ENCODE results near the gene GNG3.
"Not testable (repeated sequence)": the region's sequence is repeated elsewhere in the genome, so short reads cannot be mapped to it uniquely, and the experiment has no call there.

Gene GNG3

DNA sequence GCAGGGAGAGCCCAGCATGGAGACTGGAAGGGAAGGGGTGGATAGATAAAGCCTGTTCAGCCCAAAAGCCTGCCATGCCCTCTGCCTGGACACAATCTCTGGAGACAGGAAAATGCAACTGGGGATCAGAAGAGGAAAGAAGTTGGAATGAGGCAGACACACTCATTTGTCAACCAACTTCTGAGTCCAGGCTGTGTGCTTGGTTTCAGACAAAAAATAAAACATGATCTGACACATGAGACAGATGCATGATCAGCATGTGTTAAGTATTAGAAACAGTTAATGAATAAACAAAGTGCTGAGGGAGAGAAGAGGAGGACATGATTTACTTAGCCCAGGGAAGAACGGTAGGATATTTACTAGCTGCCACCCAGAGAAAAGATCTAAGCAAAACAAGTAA lies 19.0 kb upstream of the GNG3 start:
- FAIRE-seq = no peak

DNA sequence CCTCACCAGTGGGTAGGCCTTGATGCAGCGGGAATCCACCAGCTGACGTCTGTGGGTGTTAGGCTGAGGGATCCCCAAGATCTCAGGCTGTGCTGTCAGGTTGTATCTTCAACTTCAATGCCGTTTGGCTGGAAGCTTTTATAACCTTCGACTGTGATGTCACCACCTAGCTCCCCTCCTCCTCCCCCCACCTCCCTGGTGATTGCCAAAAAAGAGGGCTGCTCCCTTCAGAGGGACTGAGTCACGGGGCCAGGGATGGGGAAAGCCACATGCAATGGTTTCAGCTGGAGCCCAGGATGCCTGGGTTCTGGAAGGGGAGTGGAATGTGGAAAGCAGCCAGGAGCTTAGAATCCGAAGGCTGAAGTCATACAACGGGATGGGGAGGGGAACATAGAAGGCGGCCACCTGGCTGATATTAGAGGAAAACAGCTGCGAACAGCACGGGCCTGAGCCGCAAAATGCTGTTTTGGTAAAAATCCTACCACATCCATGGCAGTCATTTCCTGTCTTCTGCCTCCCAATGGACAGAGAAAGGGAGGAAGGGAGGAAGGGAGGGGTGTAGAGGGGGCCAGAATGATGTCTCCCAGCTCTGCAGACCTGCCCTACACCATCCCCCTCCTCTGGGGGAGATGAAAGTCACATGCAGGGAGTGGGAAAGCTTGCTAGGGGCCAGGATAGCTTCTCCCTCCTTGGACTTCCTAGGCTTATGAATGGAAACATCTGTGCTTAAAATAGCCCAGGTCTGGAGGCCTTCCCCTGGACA lies 17.9 kb upstream of the GNG3 start, which contains the start of gene LRRN4CL:
LRRN4CL (minus strand) TSS at position 110 of the 763 bp plus-strand sequence. CDS start 1,022 bp downstream, outside the sequence.
- FAIRE-seq = no peak

DNA sequence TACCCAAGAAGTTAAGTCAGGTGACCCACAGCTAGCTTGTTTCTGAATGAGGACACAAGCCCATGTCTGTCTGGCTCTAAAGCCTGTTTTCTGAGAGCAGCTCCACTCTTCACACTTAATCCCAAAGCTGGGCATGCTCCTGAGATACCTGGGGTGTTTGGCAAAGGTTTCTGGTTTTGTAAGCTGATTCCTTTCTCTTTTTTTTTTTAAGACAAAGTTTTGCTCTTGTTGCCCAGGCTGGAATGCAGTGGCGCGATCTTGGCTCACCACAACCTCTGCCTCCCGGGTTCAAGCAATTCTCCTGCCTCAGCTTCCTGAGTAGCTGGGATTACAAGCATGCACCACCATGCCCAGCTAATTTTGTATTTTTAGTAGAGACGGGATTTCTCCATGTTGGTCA lies 13.9 kb upstream of the GNG3 start:
- not testable (repeated sequence) for FAIRE-seq

DNA sequence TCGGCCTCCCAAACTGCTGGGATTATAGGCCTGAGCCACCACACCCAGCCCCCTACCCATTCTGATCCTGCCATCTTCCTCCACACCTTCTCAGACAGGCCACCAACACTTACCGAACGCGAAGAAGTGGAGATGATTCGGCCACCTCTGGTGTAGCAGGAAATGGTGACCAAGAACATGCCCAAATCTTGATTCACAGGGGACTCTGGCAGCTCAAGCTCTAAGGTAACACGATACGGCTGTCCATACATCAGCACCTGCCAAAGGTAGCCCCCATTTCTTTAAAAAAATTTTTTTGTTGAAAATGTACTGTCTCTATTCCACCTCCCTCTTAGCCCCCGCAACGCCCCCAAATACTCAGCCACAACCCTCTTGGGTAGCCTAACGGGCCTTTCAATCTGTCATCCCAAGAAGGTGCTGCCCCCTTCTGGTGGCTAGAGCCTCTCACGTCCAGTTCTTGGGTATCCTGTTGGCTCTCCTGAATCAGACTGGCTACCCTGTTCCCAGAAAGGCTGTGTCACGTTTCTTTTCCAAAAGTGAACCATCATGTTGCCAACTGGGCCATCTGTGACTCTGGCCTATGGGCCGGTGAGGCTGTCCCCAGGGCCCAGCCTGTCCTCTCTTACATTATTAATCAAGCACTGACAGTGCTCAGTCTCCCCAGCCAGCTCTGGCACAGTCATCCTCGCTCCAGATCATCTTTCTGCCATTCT lies 12.9 kb upstream of the GNG3 start:
- no peak for FAIRE-seq

DNA sequence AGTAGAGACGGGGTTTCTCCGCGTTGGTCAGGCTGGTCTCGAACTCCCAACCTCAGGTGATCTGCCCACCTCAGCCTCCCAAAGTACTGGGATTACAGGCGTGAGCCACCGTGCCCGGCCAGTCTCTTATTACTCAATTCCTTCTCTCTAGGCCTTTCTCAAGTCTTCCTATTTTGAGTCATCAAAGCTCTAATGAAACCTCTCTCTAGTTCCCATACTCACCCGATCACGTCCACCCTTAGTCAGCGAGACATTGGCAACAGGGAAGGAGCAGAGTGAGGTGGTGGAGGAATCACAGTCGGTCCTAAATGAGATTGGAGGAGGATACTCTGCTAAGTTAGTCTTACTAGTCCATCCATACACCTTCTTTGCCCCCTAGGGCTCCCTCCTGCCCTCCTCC lies 5.2 kb upstream of the GNG3 start:
- FAIRE-seq = no peak

DNA sequence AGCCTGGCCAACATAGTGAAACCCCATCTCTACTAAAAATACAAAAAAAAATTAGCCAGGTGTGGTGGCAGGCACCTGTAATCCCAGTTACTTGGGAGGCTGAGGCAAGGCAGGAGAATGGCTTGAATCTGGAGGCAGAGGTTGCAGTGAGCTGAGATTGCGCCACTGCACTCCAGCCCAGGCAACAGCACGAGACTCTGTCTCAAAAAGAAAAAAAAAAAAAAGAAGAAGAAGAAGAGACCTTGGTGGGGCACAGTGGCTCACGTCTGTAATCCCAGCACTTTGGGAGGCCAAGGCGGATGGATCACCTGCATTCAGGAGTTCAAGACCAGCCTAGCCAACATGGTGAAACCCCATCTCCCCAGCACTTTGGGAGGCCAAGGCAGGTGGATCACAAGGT lies 3.6 kb upstream of the GNG3 start:
- FAIRE-seq = not testable (repeated sequence)

DNA sequence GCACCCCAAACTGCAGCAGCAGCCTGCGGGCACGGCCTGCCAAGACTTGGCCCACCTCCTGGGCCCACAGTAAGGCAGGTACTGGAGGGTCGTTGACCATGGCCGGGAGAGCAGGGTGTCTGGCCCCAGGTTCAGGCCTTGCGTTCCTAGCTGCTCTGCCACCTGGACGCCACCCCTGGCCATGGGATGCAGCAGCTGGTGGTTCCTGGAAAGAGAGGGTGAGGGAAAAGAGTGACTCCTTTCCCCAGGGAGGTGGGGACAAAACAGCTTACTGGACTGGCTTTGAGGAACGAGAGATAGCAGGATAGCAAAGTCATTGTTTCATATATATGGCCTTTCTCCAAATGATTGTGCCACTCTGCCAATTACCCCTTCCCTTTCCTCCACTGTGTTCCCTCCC lies 2.1 kb upstream of the GNG3 start:
- no peak for FAIRE-seq

DNA sequence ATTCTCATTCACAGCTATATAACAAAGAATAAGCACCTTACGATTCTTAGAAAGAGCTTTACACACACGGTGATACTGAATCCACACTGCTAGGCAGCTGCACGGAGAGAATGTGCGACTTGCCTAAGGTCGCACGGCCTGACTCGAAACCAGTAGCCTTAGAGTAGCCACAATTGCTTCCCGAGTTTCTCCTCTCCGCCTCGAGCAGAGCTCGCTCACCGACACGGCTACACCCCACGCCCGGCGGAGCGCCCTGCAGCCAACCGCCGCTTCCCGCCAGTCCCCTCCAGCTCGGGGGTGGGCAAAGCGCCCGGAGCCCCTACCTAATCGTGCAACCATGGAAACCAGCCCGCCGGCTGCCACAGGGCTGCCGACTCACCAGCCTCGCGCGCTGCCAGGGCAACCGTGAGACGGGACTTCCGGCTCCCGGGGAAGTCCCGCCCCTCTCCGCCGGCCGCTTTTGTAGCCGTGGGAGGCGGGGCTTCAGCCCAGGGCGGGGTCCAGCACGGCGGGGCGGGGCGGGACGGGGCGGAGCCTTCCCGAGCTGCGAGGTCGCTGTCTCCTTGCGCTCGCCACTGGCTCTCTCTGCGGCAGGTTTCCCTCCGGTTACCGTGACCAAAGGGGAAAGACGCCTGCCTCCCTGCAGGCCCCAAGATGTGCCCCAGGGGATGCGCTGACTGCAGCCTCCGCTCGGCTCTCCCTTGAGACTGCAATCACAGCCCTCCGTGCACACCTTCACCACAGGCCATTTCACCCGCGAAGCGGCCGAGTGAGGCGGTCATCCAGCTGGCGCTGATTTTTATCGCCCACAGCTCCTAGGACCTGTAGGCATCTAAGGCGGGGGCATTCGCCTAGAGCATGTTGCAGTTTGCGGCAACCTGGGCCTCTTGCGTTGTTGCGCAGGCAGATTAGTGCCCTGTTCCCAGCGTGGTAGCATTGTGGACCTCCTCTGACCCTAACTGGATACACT lies 1.3 kb upstream of the GNG3 start:
- FAIRE-seq = no peak

DNA sequence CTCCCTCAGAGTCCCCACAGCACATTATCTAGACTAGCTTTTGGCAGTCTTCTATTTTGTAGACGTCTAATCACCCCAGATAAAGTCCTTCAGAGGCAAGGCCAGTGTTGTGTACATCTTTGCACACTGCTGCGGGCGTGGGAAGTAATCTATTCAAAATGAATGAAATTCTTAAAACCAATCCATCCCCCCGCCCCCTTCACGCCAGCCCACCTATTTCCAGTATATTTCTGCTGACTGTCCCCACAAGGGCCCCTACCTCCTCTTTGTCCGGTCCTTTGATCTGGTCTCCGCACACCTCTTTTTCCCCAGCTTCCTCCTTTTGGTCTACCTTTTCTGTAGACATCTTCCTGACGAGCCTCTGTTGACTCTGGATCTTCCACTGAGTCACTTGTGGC lies 627 bp upstream of the GNG3 start:
- no peak for FAIRE-seq

DNA sequence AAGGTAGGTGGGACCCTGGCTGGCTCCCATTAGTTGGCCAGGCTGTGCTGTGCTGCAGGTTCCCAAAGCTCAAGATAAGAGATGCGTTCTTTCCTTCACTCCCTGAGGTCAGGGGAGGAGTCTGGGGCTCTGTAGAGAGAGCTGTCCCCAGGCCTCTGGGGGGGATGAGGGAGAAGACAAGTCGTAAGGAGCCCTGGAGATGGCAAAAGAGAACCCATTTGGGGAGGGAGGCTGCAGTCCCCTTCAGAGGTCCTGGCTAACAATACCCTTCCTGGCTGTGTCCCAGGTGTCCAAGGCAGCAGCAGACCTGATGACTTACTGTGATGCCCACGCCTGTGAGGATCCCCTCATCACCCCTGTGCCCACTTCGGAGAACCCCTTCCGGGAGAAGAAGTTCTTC lies 916 bp downstream of the GNG3 start:
- no peak for FAIRE-seq

DNA sequence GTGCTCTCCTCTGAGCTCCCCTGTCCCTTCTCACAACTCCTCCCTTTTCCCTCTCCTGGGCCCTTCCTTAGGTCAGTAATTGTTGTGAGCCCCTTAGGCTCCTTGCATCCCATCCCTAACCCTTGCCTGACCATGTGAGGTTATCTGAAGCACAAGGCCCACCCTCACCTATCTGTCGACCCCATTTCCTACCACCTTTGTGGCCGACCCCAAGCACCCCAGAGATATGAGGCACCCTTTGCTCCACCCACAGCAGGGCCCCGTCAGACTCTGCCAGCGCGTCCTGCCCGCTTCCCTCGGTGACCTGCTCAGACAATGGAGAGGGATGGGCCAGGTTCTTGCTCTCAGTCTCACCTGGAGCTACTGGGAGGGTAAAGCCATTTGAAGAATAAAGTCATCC lies 1.3 kb downstream of the GNG3 start:
- FAIRE-seq = no peak

DNA sequence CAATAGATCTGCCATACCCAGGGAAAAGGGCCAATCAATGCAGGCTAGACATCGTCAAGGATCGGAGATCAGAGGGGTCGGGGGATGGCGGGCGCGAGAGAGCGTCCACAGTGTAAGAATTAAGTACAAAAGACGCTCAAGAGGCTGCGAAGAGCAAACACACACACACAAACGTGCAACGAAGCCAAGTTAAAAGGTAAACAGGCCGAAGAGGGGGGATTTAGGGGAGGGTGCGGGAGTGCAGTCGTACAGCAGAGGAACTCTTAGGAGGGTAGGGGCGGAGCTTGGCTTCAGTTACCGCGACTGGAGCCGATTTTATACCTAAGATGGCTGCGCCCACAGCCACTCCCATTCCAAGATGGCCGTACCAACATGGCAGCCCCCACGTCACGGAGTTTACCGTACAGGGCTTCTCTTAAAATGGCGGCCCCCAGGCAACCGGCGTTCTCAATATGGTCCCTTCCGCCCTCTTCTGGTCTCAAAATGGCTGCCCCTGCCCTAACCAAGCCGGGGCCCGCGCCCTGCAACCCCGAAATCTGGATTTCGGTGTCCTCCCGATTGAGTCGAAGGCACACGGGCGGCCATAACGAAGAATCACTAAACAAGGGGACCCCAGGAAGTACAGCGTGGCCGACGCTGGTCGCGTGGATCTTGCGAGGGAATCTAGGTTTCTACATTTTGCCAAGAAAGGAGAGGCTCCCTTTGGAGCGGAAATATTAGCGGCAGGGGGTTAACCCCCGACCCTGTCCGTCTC lies 1.9 kb downstream of the GNG3 start:
- peak; percentile 88 for FAIRE-seq

DNA sequence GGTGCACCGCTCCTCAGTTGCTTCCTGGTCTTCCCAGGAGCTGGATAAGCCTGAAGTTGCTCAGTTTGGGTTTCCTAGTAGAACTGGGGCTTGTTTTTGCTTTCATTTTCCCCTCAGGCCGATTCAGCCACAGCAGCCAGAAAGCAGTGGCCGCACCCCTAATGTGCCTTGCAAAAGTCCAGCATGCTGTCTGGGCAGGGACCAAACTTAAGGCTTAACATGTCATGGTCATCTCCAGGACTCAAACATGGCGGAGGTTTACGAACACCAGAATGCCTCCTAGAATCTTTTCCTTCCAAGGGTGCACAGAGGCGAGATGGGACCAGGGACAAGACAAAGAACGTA lies 2.5 kb downstream of the GNG3 start:
- no peak for FAIRE-seq

DNA sequence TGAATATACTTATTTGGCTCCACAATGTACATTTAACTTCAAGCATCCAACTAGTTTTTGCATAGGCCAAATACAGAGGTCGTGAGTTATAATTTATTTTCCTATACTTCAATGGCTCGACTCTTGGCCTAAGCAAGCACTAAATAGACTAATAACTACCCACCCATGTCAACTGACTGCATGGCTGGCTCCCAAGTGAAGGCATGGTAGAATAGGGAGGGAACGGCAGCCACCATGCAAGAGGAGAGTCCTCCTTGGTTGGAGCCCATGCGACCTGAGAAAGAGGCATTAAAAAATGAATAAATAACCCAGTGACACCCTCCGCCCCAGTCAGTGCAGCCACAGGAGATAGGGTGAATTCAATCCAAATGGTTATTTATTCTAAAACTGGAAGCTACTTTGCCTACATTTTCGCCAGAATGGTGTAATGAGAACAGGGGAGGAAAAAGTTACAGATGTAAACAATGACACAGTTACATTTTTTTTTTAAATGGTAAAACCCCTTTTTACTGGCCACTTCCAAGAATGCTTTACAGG lies 4.9 kb downstream of the GNG3 start:
- no peak for FAIRE-seq

DNA sequence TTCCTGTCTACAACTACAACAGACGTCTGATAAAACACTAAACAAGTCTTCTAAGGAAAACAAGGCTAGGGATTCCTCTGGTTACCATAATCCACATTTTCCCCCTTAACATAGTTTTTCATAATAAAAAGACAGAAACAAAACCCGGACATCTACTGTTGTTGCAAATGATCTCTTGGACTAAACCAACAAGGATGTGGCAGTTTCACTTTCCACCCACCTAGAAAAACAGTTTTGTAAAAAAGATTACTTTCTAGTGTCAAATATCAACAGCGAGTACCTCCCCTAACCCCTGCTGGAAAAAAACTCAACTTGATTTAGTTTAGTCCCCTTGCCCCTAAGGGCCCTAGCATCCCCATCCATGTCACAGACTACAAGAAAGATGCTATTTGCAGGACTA lies 5.4 kb downstream of the GNG3 start:
- FAIRE-seq = no peak

DNA sequence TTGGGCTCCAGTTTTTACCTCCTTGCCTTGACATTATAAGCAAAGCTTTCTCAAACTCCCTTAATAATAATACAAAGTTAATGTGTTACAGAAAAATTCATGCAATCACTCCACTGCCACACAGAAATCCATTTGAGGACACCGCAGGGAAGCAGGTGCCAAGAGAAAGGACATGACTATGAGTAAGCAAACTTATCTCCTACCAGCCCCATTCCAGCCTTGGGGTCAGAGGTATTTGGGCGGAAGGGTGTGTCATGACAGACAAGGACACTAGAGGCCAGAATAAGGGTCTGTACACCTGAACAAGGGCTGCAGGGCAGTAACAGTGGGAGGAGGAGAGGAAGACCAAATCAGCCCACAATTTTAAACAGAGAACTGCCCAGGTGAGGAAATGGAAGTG lies 5.9 kb downstream of the GNG3 start:
- FAIRE-seq = no peak

DNA sequence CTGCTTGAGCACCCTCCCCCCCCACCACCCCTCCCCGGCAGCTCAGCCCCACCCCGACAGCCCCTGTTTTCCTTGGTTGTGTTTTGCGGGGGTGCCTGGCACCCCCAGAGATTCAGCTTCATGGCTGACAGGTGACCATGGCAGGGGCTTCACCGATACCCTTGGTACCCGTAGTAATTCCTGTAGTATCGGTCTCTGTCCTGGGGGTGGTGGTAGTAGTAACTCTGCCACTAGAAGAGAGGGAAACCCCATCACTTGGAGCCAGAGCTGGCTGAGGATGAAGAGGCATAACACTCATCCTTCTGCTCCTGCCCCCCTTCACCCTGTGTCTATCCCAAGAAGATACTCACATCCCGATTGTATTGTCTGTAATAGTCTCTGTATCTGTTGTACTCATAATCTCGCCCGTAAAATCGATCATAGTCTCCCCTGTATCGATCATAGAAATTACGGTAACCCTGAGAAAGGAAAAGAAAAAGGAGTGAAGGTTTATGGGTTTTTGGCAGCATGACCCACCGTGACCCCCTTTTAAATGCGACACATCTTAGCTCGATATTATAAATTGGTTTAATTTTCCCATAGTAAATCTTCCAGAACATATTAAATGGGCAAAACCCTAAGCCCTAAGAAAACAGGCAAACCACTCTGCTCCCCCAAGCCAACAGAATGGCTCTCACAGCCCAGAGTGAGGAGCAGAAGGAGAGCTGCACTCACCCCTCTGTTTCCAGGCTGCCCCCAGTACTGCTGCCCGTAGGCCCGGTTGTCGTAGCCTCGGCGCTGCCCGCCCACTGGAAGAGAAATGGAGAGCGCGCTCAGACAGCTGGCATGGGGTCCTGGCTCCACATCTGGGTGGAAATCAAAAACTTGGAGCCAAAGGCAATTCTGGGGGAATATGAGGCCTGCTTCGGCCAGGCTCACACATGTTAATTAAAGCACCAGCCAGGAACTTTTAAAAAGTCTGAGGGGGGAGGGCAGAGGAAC lies 8.0 kb downstream of the GNG3 start:
- FAIRE-seq = no peak

DNA sequence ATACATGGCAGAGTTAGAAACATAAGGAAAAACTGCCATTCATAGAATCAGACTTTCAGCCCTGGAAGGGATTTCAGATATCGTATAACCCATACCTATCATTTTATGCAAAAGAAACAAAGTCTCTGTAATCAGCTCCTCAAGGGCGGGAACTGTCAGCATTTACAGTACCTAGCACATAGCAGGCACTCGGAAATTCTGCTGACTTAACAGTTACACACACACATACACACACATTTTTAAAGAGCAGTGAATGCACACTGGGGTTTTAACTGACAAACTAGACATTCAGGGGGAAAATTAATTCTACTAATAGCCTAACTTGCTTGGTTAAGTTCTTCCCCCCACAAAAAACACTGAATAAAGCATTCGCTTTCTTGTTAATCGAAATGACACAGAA lies 8.7 kb downstream of the GNG3 start:
- no peak for FAIRE-seq

DNA sequence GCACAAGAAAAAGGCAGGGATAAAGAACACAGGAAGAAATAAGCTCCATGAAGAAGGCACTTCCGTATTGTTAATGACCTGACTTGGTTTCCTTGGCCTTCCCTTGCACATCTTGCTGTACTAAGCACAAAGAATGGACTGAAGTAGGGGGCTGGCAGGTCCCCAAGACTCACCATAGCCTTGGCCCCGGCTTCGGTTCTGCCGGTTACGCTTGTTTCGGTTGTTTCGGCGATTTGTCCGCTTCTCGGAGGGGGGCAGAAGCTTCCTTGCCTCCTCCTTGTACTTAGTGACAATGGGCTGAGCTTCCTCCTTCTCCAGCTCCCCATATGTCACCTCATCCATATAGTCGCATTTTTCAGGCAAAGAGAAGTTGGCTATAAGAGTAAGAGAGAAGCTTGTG lies 9.3 kb downstream of the GNG3 start:
- FAIRE-seq = no peak

DNA sequence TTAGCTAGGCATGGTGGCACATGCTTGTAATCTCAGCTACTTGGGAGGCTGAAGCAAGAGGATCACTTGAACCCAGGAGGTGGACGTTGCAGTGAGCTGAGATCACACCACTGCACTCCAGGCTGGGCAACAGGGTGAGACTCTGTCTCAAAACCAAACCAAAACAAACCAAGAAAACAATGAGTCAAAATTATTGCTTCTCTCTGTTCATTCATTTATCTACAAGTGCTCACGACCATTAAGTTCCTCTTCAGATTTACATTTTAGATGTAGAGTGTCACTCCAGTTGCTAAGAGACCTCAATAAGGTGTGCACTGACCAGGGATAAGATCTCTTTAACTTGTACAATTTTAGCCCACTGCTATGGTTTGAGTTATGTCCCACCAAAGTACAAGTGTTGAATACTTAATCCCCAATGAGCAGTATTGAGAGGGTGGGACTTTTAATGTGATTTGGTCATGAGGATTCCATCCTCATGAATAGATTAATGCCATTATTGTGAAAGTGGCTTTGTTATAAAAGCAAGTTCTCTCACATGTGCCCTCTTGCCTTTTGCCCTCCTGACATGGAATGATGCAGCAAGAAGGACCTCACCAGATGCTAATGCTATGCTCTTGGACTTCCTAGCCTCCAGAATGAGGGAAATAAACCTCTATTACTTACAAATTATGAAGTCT lies 12.0 kb downstream of the GNG3 start:
- FAIRE-seq = no peak

All from endometrium (tissue), 2 donors.